GM18508 (cell line): Measurements from ENCODE around the gene CUL2.
"Not testable (repeated sequence)": the region's sequence is repeated elsewhere in the genome, so short reads cannot be mapped to it uniquely, and the experiment has no call there.

Experiments
- ATAC-seq: cut with Tn5 transposase; IDR thresholded peaks from one replicate; pipeline ENCODE4 v1.9.1; 2021; ENCODE audit warnings: moderate number of reproducible peaks; ENCODE audit not compliant: insufficient read depth, unreplicated experiment

The CUL2 gene

DNA sequence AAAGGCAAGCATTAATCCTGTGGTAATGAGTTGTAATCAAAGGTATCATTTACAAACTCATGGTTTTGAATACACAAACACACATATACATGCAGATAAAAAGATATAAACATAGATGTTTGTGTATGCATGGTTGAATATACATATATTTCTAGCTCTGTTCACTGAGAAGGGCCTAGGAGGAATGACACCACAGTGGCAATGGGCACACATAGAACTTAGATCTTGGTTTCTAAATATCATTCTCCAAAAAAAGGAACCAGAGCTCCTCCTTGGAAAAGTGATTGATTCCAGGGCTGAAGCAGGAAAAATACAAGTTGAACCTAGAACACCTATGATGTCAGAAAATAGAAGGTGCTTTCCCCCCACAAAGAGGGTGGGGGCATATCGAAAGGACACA lies 6.9 kb downstream of the CUL2 start:
- ATAC-seq, result no peak

DNA sequence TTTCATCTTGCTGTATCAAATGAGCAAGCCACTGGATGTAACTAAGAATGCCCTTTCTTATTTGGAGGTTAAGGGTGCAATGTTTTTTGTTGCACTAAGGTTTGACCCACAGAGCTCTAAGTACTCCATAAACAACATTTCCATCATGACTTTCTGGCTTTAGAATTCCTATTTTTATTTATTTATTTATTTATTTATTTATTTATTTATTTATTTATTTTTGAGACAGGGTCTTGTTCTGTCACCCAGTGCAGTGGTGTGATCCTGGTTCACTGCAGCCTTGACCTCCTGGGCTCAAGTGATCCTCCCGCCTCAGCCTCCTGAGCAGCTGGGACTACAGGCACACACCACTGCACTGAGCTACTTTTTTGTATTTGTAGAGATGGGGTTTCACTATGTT lies 9.9 kb downstream of the CUL2 start:
- ATAC-seq, result not testable (repeated sequence)

DNA sequence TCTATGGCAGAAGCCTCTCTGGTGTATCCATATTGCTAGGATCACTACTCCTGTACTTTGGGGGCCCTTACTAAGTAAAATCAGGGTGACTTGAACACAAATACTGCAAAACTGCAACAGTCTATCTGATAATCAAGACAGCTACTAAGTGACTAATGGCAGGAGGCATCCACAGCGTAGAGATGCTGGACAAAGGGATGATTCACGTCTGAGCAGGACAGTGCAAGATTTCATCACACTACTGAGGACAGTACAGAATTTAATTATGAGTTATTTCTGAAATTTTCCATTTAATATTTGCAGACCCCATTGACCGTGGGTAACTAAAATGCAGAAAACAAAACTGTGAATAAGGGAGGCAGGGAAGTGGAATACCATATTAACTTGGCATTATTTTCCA lies 10.4 kb downstream of the CUL2 start:
- no peak for ATAC-seq

DNA sequence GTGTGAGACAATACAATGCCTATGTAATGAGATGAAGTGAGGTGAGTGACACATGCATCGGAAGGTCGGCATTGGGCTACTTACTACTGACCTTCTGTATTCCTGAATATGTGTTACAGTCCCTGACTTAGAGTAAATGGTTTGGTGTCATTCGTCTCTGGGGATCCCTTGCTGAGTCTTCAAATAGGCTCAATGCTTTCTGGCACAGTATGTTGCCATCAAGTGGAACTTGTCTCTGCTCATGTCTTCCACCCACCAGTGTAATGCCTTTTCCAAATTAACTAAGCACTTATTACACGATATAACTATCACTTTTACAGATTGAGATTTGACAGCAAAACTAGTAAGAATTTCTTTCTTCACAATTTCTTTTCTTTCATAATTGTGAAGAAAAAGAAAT lies 10.9 kb downstream of the CUL2 start:
- ATAC-seq, result no peak

DNA sequence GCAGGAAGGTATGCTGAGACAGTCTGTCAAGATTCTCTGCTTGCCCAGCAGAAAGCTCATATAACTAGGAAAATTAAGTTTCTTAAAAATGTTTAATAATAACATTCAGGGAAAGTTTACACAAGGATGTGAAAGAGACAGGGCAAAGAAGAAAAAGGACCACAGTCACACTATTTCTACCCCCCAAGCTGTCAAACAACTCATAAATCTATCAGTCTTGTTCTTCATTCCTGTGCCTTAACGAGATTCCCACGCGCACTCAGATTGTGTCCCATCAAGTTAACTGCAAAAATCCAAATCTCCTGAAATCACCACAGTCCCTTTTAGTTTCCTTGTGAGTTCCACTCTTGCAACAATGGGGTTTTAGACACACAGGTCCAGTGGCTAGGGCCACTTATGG lies 14.9 kb downstream of the CUL2 start:
- no peak for ATAC-seq

DNA sequence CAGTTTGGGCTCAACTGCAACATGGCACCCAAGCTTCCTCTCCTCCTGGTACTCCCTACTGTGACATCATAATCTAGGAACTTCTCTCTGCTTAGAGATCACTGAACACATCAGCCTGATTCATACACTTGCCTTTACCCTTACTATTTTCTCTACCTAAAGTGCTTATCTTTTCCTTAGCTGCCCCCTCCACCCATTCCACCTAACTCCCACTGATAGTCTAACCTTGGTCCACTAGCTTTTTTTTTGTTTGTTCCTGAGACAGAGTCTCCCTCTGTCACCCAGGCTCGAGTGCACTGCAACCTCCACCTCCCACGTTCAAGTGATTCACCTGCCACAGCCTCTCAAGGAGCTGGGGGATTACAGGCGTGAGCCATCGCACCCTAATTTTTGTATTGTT lies 15.9 kb downstream of the CUL2 start:
- no peak for ATAC-seq

DNA sequence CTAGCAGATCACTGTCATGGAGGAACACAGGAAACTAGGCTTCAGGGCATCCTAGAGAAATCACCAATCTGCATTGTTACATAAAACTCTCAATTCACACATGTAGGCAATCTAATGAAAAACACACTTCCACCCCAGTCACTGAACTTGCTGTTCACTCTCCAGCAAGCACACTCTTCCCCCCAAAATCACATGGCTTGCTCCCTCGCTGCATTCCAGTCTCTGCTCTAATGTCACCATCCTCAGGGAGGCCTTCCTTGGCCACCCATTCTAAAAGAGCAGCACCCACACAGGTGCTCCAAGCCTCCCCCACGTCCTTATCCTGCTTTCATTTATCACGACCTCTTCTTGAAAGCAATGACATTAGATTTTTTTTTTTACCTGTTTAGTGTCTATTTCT lies 19.6 kb downstream of the CUL2 start:
- no peak for ATAC-seq

DNA sequence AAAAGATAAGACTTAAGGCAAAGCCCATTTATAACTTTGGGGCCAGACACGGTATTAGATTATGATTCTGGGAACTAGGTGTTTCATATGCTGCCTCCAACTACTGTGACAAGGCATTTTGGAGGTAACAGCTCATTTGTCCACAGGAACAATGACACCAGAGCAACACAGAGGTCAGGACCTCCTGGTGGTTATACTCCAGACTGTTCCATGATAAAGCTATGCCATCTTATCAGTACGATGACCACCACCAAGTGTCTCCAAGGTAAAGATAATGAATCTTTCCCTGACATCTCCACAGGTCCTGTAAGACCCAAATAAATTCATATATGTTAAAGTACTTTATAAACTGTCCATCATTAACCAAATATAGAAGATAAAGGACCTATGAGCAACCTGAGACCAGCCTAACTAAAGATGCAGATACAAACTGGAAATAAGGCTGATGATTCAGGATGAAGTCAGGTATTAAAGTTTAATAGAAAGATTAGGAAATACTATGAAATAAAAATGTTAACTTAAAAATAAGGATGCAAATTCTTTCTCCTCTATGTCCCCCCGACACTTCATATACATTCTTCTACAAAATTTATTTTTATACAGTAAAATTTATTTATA lies 26.2 kb downstream of the CUL2 start:
- no peak for ATAC-seq

DNA sequence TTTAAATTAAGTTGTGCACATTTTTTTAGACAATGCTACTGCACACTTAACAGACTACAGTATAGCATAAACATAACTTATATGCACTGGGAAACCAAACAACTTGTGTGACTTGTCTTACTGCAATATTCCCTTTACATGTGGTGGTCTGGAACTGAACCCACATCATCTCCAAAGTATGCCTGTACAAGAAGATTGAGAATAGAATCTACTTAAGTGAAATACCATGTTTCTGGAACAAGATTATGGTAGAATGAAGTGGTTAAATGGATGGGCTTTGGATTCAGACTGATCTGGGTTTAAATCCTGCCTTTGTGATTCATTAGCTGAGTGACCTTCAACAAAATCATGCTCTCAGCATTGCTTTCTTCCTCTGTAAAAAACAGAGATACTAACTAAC lies 30.7 kb downstream of the CUL2 start:
- ATAC-seq, result no peak

DNA sequence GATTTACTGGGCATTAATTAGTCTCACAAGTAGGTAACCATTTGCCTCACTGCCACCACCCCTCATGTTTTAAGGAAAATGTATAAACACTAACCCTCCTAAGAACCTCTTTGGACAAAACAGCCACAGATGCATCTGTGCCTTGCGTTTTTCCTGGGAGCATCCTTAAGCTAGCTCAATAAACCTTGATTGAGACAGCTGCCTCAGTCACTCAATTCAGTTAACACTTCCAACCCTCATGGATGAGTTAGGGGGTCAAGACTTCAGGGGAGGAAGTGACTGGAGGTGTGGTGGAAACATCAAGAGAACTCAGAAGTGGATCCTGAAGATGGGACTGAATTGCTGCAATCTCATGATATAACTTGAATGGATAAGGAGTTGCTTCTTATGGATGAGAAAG lies 31.5 kb downstream of the CUL2 start:
- ATAC-seq, result no peak

DNA sequence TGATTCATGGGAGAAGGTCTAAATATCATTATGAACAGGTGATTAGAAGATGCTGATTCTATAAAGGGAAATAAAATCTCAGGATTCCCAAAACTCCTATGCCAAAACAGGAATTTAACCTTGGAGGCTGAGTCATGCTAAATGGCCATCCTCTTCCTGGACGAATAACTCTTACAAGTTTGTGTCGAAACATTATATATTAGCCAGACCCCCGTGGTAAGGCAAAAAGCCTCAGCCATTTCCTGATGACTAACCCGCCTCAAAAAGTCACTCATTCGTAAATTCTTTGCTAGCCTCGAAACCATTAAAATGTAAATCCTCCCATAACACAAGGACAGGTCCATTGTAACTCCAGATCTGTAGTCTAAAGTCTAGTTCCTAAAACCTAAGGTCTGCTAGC lies 32.0 kb downstream of the CUL2 start:
- ATAC-seq, result peak; percentile 74

DNA sequence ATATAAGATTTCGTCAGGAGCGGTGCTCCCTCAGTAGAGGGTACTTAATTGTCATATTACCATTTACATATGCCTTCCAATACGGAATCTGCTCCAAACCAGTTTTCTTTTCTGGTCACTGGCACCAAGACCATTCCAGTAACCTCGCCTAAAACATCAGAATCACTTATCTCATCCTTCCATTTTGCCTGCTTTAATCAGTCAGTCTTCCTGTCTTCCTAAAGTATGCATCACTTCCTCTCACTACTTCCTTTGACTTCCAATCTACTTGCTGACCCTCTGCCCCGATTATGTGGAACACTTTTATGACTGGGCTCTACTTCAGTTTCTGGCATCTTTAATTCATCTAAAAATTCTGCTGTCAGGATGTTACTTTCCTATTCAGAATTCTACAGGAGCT lies 33.5 kb downstream of the CUL2 start:
- ATAC-seq, result no peak

DNA sequence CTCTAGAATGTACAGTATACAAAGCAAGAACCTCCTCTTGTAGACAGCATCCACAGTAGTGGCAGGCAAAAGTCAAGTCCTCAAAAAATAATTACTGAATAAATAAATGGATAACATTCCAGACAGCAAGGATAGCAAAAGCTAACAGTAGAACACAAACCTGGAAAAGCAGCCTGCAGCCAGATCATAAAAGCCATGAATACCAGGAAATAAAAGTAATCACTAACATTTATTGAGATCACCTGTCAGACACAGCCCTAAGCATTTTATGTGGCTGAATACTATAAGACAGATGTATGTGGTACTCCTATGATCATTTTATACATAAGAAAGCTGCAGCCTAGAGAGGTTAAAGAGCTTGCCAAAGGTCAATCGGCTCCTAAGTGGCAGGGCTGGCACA lies 34.0 kb downstream of the CUL2 start:
- ATAC-seq, result no peak

DNA sequence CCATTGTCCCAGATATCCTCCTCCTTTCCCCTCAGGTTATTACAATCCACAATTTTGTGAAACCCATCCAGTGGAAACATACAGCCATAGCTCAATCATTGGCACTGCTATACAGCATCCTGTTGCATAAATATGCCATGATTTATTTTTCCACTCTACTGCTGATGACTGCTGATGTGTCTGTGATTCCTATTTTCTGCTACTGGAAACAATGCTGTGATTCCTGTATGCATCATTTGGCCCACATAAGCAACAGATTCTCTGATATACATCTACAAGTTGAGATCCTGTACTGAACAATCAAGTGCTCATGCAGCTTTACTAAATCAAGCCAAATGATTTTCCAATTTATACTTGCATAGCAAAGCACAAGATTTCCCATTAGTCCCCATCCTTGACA lies 39.6 kb downstream of the CUL2 start:
- ATAC-seq, result no peak

DNA sequence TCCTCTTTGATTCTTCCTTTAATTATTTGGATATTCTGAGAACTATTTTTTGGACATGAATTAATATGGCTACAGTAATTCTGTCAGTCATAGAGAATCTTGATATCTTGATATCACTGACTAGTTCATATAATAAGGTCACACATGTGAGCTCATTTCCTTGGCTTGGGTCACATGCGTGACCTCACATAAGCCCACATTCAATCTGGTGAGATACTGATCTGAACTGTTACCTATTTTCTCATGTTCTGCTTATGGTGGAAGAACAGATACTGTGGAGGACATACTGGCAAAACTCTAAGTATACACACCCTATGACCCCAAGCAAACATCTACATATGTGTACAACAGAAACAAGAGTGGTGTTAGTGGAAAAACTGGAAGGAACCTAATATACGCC lies 44.1 kb downstream of the CUL2 start:
- no peak for ATAC-seq

DNA sequence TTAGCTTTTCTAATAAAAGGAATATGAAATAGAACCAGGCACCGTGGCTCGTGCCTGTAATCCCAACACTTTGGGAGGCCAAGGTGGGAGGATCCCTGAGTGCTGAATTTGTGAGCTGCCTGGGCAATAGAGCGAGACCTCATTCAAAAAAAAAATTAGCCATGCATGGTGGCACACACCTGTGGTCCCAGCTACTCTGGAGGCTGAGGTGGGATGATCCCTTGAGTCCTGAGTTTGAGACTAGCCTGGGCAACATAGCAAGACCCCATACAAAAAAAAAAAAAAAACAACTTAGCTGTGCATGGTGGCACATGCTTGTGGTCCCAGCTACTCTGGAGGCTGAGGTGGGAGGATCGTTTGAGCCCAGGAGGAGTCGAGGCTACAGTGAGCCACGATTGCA lies 44.9 kb downstream of the CUL2 start:
- ATAC-seq, result not testable (repeated sequence)

DNA sequence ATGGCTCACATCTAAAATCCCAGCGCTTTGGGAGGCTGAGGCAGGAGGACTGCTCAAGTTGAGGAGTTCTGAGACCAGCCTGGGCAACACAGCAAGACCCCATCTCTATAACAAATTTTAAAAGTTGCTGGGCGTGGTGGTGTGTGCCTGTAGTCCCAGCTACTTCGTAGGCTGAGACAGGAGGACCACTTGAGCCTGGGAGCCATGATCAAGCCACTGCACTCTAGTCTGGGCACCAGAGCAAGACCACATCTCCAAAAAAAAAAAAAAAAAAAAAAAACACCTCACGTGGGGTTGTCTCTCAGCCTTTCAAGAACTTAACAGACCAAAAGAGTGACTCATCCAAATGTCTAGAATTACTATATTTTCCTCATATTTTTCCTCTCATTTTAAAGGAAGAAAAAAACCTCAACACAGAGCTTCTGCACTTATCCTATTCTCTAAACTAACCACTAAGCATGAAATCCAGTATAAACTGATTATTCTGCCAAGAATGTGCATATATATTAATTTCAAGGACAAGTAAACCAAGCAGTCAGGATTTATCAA lies 46.3 kb downstream of the CUL2 start:
- ATAC-seq, result no peak

DNA sequence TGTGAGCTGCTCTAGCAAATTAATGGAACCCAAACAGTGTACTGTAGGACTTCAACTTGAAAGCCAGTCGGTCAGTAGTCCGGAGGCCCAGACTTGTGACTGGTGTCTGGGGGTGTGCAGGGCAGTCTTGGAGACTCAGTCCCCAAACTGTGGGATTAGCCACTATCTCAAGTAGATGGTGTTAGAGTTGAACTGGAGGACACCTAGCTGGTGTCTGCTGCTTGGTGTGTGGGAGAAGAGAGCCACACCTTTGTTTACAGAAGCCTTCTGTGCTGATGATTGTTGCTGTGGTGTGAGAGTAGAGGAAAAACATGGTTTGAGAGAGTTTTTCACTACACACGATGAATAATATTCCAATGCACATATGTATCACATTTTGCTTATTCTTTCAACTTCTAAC lies 47.4 kb downstream of the CUL2 start:
- no peak for ATAC-seq

DNA sequence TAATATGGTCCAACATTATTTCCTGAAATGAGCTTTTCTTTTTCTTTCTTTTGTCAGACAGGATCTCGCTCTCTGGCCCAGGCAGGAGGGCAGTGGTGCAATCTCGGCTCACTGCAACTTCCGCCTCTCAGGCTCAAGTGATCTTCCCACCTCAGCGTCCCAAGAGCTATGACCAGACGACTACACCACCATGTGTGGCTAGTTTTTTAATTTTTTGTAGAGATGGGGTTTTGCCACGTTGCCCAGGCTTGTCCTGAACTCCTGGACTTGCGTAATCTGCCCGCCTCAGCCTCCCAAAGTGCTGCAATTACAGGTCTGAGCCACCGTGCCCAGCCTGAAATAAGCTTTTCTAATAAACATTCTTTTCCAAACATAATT lies 48.6 kb downstream of the CUL2 start:
- no peak for ATAC-seq

DNA sequence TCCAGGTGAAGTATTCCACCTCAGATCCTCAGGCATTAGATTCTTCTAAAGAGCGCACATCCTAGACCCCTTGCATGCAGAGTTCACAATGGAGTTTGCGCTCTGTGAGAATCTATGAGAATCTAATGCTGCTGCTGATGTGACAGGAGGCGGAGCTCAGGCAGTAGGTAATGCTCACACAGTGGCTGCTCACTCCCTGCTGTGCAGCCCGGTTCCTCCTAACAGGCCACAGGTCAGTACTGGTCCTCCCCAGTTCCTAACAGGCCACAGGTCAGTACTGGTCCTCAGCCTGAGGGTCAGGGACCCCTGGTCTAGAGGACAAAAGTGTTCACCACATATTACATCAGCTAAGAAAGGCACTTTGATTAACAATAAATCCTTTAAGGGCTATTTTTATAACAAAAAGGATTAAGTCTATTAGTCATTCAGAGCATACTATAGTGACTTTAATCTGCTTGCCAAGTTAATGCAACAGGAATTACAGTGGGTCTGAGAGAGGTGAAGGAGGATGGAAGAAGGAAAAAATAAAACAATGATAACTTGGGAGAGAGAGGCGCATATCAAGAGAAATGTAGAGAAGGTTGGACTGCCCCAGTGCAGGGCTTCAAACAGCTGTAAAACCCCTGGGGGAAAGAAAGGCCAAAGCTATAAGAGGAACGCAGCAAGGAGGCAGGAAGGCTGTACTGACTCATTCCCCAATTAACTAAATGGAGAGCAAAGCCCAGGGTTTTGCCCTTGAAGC lies 49.2 kb downstream of the CUL2 start:
- ATAC-seq, result no peak

DNA sequence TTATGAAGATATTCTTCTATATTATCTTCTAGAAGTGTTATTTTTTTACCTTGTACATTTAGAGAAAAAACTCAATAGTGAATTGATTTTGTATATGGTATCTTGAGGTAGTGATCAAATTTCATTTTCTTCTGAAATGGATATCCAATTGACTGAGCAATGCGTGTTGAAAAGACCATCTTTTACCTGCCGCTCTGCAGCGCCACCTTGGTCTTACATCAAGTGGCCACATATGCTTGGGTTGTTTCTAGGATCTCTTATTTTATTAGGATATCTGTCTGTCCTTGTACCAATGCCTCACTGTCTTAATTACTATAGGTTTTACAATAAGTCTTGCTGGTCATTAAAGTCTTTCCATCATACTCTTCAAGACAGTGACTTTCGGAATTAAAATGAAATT lies 53.0 kb downstream of the CUL2 start:
- ATAC-seq, result no peak

DNA sequence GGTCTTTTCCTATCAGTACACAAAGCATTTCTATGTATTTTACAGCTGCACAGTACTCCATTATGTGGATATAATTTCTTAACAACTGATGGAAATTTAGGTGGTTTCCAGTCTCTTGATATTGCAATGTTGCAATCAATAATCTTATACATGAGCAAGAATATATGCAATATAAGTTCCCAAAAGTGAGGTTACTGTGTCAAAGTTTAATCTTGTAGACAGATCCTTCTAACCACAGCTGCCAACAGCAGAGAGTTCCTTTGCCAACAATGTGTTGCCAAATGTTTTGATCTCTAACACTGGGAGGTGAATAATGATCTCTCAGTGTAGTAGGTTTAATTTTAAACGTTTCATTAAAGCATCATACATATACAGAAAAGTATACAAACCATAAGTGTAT lies 54.5 kb downstream of the CUL2 start:
- no peak for ATAC-seq
